Suprapubic skin (tissue), 4 donors: ENCODE results near the gene STIM1. TPM values are rescaled to one million over a fixed set of nuclear protein-coding genes. Genes with fewer than 3 reads are reported as not detected.

Source experiments
- DNase-seq, 2 donors: peaks; one replicate each; pipeline ENCODE4 v3.0.0-alpha.2; 2019; ENCODE audit warnings: low spot score in 2 of 2
- H3K27ac ChIP-seq: fragments of 200-600 bp; sonication (generic); one replicate; pipeline ENCODE4 v1.5.1; 2019
- H3K27me3 ChIP-seq: fragments of 200-600 bp; sonication (generic); one replicate; pipeline ENCODE4 v1.5.1; 2019
- H3K36me3 ChIP-seq: fragments of 200-600 bp; sonication (generic); one replicate; pipeline ENCODE4 v1.5.1; 2019
- H3K4me1 ChIP-seq: fragments of 200-600 bp; sonication (generic); one replicate; pipeline ENCODE4 v1.5.1; 2019
- H3K4me3 ChIP-seq: fragments of 200-600 bp; sonication (generic); one replicate; pipeline ENCODE4 v1.5.1; 2019; ENCODE audit warnings: mild to moderate bottlenecking
- H3K9me3 ChIP-seq: fragments of 200-600 bp; sonication (generic); one replicate; pipeline ENCODE4 v1.5.1; 2019
- EP300 ChIP-seq: sonication (generic); formaldehyde crosslinking; IDR thresholded peaks from one replicate; pipeline ENCODE4 v1.6.1; 2017; ENCODE audit warnings: antibody characterized with exemption
- POLR2A ChIP-seq, 2 donors: fragments of 450-650 bp; IDR thresholded peaks; one replicate each; pipeline ENCODE4 v1.6.1; 2017; ENCODE audit warnings: antibody characterized with exemption in 2 of 2, mild to moderate bottlenecking in 2 of 2, moderate library complexity in 2 of 2
- POLR2AphosphoS5 ChIP-seq, 3 donors: sonication (generic); formaldehyde crosslinking; IDR thresholded peaks; one replicate each; pipeline ENCODE4 v1.6.1; 2017; ENCODE audit warnings: antibody characterized with exemption in 3 of 3
- WGBS: methylation state at CpG from one replicate; pipeline ENCODE4 v1.1.5; 2018; 5-methylcytosine and 5-hydroxymethylcytosine counted together
- total RNA-seq, 4 donors: library from RNA; depleted of rRNA; stranded (reverse); fragments of >200 nt; gene quantifications; one replicate each; pipeline ENCODE4 v1.1.0, GENCODE V29; 2016
- TF ChIP-seq, protein P1 (sequence below), 2 donors: fragments of 200-600 bp in 1 of 2; fragments of 450-650 bp in 1 of 2; sonication (generic) in 1 of 2; IDR thresholded peaks; one replicate each; pipeline ENCODE4 v1.5.1; 2016 to 2019; ENCODE audit warnings: antibody characterized with exemption in 2 of 2, mild to moderate bottlenecking in 1 of 2, moderate library complexity in 1 of 2

Gene STIM1
- total RNA-seq, 4 donors from 2014 or later: 58.4 to 70.2 (median 60.9) TPM

- no peaks in the 10 kb centered on the region for H3K9me3 ChIP-seq
- H3K27me3 ChIP-seq: no peaks in the 10 kb centered on the region
- H3K4me3 ChIP-seq: no peak overlapping the region
- TF ChIP-seq POLR2A (IDR thresholded peaks at IDR 0.05): no peak
- no peak for TF ChIP-seq EP300
- TF ChIP-seq, protein P1, sequence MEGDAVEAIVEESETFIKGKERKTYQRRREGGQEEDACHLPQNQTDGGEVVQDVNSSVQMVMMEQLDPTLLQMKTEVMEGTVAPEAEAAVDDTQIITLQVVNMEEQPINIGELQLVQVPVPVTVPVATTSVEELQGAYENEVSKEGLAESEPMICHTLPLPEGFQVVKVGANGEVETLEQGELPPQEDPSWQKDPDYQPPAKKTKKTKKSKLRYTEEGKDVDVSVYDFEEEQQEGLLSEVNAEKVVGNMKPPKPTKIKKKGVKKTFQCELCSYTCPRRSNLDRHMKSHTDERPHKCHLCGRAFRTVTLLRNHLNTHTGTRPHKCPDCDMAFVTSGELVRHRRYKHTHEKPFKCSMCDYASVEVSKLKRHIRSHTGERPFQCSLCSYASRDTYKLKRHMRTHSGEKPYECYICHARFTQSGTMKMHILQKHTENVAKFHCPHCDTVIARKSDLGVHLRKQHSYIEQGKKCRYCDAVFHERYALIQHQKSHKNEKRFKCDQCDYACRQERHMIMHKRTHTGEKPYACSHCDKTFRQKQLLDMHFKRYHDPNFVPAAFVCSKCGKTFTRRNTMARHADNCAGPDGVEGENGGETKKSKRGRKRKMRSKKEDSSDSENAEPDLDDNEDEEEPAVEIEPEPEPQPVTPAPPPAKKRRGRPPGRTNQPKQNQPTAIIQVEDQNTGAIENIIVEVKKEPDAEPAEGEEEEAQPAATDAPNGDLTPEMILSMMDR (IDR thresholded peaks at IDR 0.05): no peak
- TF ChIP-seq POLR2AphosphoS5 (IDR thresholded peaks at IDR 0.05): no peak
- no peak for DNase-seq
- H3K36me3 ChIP-seq: no peaks in the 10 kb centered on the region
- 50% methylated on average over 2 of the region's 2 CpGs for WGBS
- H3K4me1 ChIP-seq: peaks cover 41% of the 10 kb centered on the region
- no peak overlapping the region for H3K27ac ChIP-seq
Observed at GRCh38 chr11:3879967-3880542, 24.6 kb downstream of the STIM1 start.

- Histone ChIP-seq H3K36me3 (no peaks in the 10 kb centered on the region), H3K4me3 (no peak overlapping the region), H3K9me3 (no peaks in the 10 kb centered on the region), H3K4me1 (peaks cover 43% of the 10 kb centered on the region), H3K27ac (no peak overlapping the region), H3K27me3 (no peaks in the 10 kb centered on the region)
- TF ChIP-seq POLR2A (IDR thresholded peaks at IDR 0.05) (no peak), POLR2AphosphoS5 (IDR thresholded peaks at IDR 0.05) (no peak), EP300 (no peak)
- TF ChIP-seq, protein P1 (IDR thresholded peaks at IDR 0.05): no peak
- DNase-seq: no peak
- 60% methylated on average over 3 of the region's 3 CpGs for WGBS
Observed at GRCh38 chr11:3880724-3881123, 25.3 kb downstream of the STIM1 start.

DNA sequence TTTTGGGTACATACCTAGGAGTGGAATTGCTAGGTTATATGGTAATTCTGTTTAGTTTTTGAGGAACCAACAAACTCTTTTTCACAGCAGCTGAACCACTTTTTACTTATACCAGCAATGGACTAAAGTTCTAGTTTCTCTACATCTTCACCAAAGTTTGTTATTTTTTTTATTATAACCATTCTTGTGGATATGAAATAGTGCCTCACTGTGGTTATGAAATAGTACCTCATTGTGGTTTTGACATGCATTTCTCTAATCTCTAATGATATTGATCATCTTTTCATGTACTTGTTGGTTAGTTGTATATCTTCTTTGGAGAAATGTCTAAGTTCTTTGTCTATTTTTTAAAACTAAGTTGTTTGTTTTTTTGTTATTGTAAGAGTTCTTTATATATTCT is 27.2 kb downstream of the STIM1 start:
- Histone ChIP-seq H3K36me3 (no peaks in the 10 kb centered on the region), H3K27me3 (no peaks in the 10 kb centered on the region), H3K4me3 (no peak overlapping the region), H3K27ac (no peak overlapping the region), H3K4me1 (peaks cover 34% of the 10 kb centered on the region), H3K9me3 (no peaks in the 10 kb centered on the region)
- no peak for DNase-seq
- no peak for TF ChIP-seq POLR2AphosphoS5 (IDR thresholded peaks at IDR 0.05)
- TF ChIP-seq, protein P1 (IDR thresholded peaks at IDR 0.05): no peak
- no peak for TF ChIP-seq POLR2A (IDR thresholded peaks at IDR 0.05)
- no peak for TF ChIP-seq EP300

DNA sequence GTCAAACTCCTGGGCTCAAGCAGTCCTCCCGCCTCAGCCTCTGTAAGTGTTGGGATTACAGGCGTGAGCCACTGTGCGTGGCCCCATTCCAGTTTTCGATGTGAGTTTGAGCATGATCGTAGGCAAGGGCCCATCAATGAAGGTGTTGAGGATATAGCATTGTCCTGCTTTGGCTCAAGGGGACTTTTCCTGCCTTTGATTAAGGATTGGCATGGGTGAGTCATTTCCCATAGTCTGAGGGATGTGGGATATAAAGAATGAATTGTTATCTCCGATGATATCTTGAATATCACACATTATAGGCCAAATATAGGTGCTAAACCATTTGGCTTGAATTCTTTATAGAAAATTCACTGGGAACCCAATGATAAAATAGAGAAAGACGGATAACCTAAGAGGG is 30.4 kb downstream of the STIM1 start:
- WGBS: 90% methylated on average over 7 of the region's 7 CpGs
- Histone ChIP-seq H3K27me3 (no peaks in the 10 kb centered on the region), H3K4me1 (peaks cover 16% of the 10 kb centered on the region), H3K4me3 (no peak overlapping the region), H3K27ac (no peak overlapping the region), H3K9me3 (no peaks in the 10 kb centered on the region), H3K36me3 (no peaks in the 10 kb centered on the region)
- TF ChIP-seq, protein P1 (IDR thresholded peaks at IDR 0.05): no peak
- TF ChIP-seq EP300 (no peak), POLR2A (IDR thresholded peaks at IDR 0.05) (no peak), POLR2AphosphoS5 (IDR thresholded peaks at IDR 0.05) (no peak)
- no peak for DNase-seq

DNA sequence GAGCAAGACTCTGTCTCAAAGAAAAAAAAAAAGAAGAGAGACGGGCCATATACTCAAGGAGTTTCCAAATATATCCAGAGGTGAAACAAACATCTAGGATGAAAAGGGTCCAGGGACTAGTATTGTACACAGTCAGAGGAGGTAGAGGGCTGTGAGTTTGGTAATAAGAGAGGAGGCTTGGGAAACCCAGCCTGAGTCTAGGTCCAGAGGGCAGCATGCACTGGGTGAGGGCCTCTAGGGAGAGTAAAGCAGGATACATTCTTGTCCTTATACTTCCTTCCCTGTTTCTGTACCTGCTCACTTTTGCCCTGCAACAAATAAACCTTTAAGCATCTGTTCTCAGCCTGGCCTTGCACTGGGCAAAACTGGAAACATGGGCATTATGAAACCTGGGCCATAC is 31.5 kb downstream of the STIM1 start:
- DNase-seq: no peak
- no peak overlapping the region for H3K4me3 ChIP-seq
- peaks cover 17% of the 10 kb centered on the region for H3K4me1 ChIP-seq
- H3K36me3 ChIP-seq: no peaks in the 10 kb centered on the region
- no peaks in the 10 kb centered on the region for H3K9me3 ChIP-seq
- H3K27ac ChIP-seq: no peak overlapping the region
- 100% methylated on average over 1 of the region's 1 CpG for WGBS
- TF ChIP-seq POLR2A (IDR thresholded peaks at IDR 0.05) (no peak), EP300 (no peak), POLR2AphosphoS5 (IDR thresholded peaks at IDR 0.05) (no peak)
- TF ChIP-seq, protein P1 (IDR thresholded peaks at IDR 0.05): no peak
- no peaks in the 10 kb centered on the region for H3K27me3 ChIP-seq
